Prostate gland (tissue), 2 donors: ENCODE results near the gene FHOD1. TPM values are rescaled to one million over a fixed set of nuclear protein-coding genes. Genes with fewer than 3 reads are reported as not detected.

Experiments used
- DNase-seq: peaks from one replicate; pipeline ENCODE4 v3.0.0-alpha.2; 2019; ENCODE audit warnings: low spot score
- H3K27ac ChIP-seq, 2 donors: fragments of 200-600 bp; sonication (generic); 2 replicates each; pipeline ENCODE4 v1.5.1; 2017 to 2019
- H3K27me3 ChIP-seq: fragments of 200-600 bp; sonication (generic); replicated peaks from 2 replicates; pipeline ENCODE4 v1.5.1; 2019; ENCODE audit not compliant: insufficient read depth
- H3K36me3 ChIP-seq, 2 donors: fragments of 200-600 bp; sonication (generic); 1 replicate in 1 of 2; 2 replicates in 1 of 2; pipeline versions ENCODE4 v1.5.1 to v1.8.1; 2017 to 2019
- H3K4me1 ChIP-seq: fragments of 200-600 bp; sonication (generic); replicated peaks from 2 replicates; pipeline ENCODE4 v1.5.1; 2019
- H3K4me3 ChIP-seq, 2 donors: fragments of 200-600 bp; sonication (generic); 2 replicates each; pipeline ENCODE4 v1.5.1; 2017 to 2019
- H3K9me3 ChIP-seq: fragments of 200-600 bp; sonication (generic); 2 replicates; pipeline ENCODE4 v1.5.1; 2017
- POLR2A ChIP-seq: fragments of 450-650 bp; IDR thresholded peaks from one replicate; pipeline ENCODE4 v1.6.1; 2016; ENCODE audit warnings: antibody characterized with exemption, mild to moderate bottlenecking
- POLR2AphosphoS5 ChIP-seq: sonication (generic); formaldehyde crosslinking; IDR thresholded peaks from one replicate; pipeline ENCODE4 v1.6.1; 2017; ENCODE audit warnings: antibody characterized with exemption
- WGBS: methylation state at CpG from one replicate; pipeline ENCODE4 v1.1.5; 2018; 5-methylcytosine and 5-hydroxymethylcytosine counted together
- intact Hi-C: fragments of 100-400 bp; cut with DNase I; formaldehyde crosslinking; loops from one replicate; pipeline ENCODE4 v1.14.2; 2022
- total RNA-seq, 2 donors: library from RNA; depleted of rRNA; stranded (reverse); fragments of >200 nt; gene quantifications; one replicate each; pipeline ENCODE4 v1.1.0, GENCODE V29; 2016
- TF ChIP-seq, protein P1 (sequence below), 4 experiments: fragments of 200-600 bp in 2 of 4; fragments of 450-650 bp in 2 of 4; sonication (generic) in 2 of 4; IDR thresholded peaks; 1 replicate in 3 of 4; 2 replicates in 1 of 4; pipeline ENCODE4 v1.5.1; 2016 to 2019; ENCODE audit warnings: antibody characterized with exemption in 4 of 4, mild to moderate bottlenecking in 2 of 4, moderate library complexity in 2 of 4

FHOD1 gene
- total RNA-seq, 2 donors from 2014 or later: 11.2 to 46.1 TPM

DNA sequence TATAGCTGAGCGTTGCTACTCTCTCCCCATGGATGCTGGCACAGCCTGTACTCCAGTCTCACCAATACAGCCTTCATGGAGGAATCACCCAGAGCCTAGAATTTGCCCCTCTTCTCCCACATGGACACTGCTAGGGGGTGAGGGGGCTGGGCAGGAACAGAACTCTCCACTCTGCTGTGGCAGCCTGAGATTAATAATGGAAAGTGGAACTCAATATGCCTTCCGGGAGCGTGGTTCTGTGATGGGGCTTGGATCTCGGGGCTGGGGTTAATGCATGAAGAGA is 2.7 kb upstream of the FHOD1 start:
- DNase-seq: no peak
- intact Hi-C loops: no loop called here

DNA sequence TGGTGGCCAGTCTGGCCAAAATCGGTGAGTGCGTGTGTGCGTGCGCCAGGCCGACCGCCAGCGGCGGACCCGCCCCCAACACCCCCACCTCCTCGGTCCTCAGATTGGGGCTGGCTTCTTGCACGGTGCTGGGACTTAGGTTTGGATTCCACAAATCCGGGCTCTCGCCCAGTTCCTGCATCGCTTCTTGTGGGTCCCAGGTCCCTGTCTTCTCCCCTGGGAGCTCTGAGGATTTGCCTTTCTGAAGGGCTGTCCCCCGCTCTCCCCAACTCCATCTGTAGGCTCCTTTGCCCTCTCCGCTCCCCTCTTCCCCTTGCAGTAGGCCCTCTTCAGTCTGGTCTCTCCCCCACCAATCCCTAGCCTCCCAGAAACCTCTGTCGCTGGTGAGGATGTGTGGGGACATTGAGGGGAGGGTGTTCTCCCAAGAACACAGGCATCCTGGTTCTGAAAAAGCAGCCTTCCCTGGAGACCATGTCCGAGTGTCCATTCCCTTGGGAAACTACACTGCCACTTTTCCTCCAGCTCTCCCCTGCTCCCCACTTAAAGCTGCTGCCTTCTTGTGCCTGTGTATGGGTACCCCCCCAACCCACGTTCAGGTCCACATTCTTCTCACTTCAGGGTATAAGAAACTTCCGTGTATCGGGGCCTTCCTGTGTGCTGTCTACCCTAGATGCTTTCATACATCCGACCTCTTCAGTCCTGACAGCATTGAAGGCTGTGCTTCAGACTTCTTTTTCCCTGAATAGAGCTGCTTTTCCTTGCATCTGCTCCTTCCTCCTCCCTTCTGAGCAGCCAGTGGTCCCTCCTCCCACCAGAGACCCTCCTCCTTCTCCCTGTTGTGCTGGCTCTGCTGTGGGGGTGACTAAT is 2.1 kb upstream of the FHOD1 start:
- peaks cover 4% of the 10 kb centered on the region for H3K27me3 ChIP-seq
- H3K4me3 ChIP-seq: peak overlapping the region; percentile 34 to 45
- H3K36me3 ChIP-seq: no peaks in the 10 kb centered on the region
- TF ChIP-seq, protein P1, sequence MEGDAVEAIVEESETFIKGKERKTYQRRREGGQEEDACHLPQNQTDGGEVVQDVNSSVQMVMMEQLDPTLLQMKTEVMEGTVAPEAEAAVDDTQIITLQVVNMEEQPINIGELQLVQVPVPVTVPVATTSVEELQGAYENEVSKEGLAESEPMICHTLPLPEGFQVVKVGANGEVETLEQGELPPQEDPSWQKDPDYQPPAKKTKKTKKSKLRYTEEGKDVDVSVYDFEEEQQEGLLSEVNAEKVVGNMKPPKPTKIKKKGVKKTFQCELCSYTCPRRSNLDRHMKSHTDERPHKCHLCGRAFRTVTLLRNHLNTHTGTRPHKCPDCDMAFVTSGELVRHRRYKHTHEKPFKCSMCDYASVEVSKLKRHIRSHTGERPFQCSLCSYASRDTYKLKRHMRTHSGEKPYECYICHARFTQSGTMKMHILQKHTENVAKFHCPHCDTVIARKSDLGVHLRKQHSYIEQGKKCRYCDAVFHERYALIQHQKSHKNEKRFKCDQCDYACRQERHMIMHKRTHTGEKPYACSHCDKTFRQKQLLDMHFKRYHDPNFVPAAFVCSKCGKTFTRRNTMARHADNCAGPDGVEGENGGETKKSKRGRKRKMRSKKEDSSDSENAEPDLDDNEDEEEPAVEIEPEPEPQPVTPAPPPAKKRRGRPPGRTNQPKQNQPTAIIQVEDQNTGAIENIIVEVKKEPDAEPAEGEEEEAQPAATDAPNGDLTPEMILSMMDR (IDR thresholded peaks at IDR 0.05): no peak
- TF ChIP-seq POLR2A (no peak), POLR2AphosphoS5 (no peak)
- intact Hi-C loops: no loop called here
- H3K9me3 ChIP-seq: no peaks in the 10 kb centered on the region
- H3K27ac ChIP-seq: no peak overlapping the region
- H3K4me1 ChIP-seq: peaks cover 6% of the 10 kb centered on the region
- no peak for DNase-seq
- WGBS: 11% methylated on average over 22 of the region's 22 CpGs

More for the DNA sequence above, 2.7 kb upstream of the FHOD1 start:
- H3K36me3 ChIP-seq: no peaks in the 10 kb centered on the region
- no peak overlapping the region for H3K4me3 ChIP-seq
- TF ChIP-seq POLR2AphosphoS5 (no peak), POLR2A (no peak)
- TF ChIP-seq, protein P1 (IDR thresholded peaks at IDR 0.05): no peak
- WGBS: 70% methylated on average over 4 of the region's 4 CpGs
- H3K27ac ChIP-seq: no peak overlapping the region
- peaks cover 4% of the 10 kb centered on the region for H3K27me3 ChIP-seq
- H3K4me1 ChIP-seq: peaks cover 6% of the 10 kb centered on the region
- H3K9me3 ChIP-seq: no peaks in the 10 kb centered on the region

DNA sequence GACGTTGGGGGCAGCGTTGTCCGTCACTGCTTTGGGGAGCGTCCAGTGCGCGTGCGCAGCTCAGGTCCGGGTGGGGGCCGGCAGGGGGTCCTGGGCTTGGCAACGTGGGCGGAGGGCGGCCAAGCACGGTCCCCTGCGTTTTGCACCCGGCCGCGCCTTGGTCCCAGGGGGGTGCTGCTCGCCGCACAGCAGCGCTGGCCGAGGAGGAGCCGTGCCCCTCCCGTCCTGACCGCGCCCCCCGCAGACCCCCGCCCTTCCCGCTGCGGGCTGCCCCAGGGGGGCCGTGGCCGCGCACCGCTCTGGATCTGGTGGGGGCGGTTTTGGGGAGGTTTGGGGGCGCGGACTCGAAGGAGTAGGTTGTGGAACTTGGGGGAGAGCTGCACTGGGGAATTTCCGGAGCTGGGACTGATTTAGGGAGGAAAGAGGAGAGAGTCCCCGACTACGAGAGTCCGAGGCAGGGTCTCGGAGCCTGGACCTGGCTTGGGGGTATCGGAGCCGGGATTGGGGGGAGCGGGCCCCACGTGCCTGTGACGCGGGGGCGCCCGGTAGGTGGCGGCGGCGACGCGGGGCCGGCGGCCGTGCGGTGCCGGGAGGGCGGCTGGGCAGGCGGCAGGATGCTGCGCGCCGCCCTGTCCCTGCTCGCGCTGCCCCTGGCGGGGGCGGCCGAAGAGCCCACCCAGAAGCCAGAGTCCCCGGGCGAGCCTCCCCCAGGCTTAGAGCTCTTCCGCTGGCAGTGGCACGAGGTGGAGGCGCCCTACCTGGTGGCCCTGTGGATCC is 1.3 kb upstream of the FHOD1 start, which contains the start of gene SLC9A5:
Gene SLC9A5 (plus strand): TSS at position 579 of the 777 bp plus-strand sequence. CDS start 36 bp downstream, at position 615.
- Histone ChIP-seq H3K36me3 (no peaks in the 10 kb centered on the region), H3K27ac (peak within 1 kb of the TSS; percentile 31 to 86), H3K4me1 (peaks cover 6% of the 10 kb centered on the region), H3K27me3 (peaks cover 4% of the 10 kb centered on the region), H3K4me3 (peak within 1 kb of the TSS; percentile 34 to 70), H3K9me3 (no peaks in the 10 kb centered on the region)
- intact Hi-C loops: no loop called here
- TF ChIP-seq POLR2A (no peak), POLR2AphosphoS5 (no peak)
- TF ChIP-seq, protein P1 (IDR thresholded peaks at IDR 0.05): peak in 2 of 4 experiments; percentile 31 to 40
- no peak for DNase-seq
- WGBS: under 1% methylated on average over 57 of the region's 75 CpGs

DNA sequence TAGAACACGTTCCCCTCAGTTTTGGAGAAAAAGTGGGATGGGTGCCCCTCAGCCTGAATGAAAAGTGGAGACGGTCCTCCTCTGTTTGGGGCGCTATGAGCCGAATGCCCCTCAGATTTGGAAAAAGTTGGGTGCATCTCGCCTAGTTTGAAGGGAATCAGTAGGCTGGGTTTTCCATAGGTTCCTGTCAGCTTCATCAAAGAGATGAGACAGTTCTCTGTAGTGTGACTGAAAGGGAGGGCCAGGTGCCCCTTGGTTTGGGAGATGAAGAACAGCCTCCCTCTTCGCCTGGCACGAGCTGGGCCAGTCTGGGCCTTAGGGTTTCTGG is 756 bp upstream of the FHOD1 start:
- WGBS: 6% methylated on average over 7 of the region's 7 CpGs
- TF ChIP-seq POLR2AphosphoS5 (no peak), POLR2A (no peak)
- TF ChIP-seq, protein P1 (IDR thresholded peaks at IDR 0.05): no peak
- H3K27me3 ChIP-seq: peaks cover 4% of the 10 kb centered on the region
- intact Hi-C loops: no loop called here
- no peak for DNase-seq
- H3K27ac ChIP-seq: no peak overlapping the region
- H3K4me3 ChIP-seq: peak overlapping the region; percentile 34 to 70
- H3K9me3 ChIP-seq: no peaks in the 10 kb centered on the region
- H3K4me1 ChIP-seq: peaks cover 6% of the 10 kb centered on the region
- no peaks in the 10 kb centered on the region for H3K36me3 ChIP-seq
